OCI-M1 (cell line): Measurements from ENCODE around the gene GNAQ.
"Not testable (repeated sequence)": the region's sequence is repeated elsewhere in the genome, so short reads cannot be mapped to it uniquely, and the experiment has no call there.

ENCODE experiments used
- DNase-seq: peaks from one replicate; lab custom pipeline; 2025; lab: John Stamatoyannopoulos, UW

GNAQ gene

DNA sequence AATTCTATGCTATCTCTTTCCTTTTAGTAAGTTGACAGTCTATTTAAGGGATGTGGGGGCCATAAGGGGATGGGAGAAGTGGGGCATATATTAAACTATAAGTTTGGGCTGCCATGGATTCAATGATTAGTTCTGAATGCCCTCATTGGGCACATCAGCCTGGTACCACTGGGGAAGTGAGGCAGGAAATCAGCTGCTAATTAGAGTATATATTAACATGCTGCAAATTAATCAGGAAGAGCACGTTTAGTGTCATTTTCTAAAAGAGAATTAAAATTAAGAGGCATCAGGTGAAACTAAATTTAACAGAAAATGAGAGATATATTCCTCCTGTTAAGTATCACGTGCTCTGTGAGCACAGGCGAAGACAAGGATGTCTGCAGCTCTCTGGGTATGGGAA, 260.4 kb downstream of the GNAQ start:
- no peak for DNase-seq

DNA sequence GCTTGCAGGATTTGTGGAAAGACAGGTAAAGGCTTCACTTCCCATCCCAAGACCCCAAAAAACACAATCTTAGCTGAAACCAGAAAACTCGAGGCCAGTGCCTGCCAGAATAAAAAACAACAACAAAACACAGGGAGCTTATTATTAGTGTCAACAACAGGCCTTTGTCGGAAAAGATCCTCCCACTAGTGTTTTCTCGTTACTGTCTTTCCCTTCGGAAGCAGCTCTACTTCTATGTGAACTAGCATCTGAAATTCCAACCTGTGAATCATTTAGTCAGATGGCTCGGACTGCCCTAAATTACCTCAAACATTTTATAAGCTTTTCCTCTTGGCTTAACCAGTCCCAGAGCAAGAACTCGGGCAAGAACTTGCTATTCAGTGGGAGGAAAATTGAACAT, 261.3 kb downstream of the GNAQ start:
- DNase-seq, result no peak

GRCh38 chr9:77769246-77769645, 262.4 kb downstream of the GNAQ start:
- DNase-seq, result peak; percentile 66

GRCh38 chr9:77766587-77766986, 265.0 kb downstream of the GNAQ start:
- no peak for DNase-seq

DNA sequence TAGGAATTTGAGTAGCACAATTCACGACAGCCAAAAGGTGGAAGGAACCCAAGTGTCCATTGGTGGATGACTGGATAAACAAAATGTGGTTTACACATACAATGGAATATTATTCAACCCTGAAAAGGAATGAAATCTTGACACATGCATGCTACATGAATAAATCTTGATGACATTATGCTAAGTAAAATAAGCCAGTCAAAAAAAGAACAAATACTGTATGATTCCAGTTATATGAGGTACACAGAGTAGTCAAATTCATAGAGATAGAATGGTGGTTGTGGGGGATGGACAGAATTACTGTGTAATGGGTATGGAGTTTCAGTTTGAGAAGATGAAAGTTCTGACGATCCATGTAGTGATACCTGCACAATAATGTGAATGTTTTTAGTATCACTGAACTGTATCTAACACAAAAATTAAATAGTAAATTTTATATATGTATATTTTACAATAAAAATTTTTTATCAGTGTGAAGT, 265.8 kb downstream of the GNAQ start:
- no peak for DNase-seq

GRCh38 chr9:77764894-77765780, 266.5 kb downstream of the GNAQ start:
- peak; percentile 47 for DNase-seq

GRCh38 chr9:77763566-77763965, 268.0 kb downstream of the GNAQ start:
- no peak for DNase-seq

DNA sequence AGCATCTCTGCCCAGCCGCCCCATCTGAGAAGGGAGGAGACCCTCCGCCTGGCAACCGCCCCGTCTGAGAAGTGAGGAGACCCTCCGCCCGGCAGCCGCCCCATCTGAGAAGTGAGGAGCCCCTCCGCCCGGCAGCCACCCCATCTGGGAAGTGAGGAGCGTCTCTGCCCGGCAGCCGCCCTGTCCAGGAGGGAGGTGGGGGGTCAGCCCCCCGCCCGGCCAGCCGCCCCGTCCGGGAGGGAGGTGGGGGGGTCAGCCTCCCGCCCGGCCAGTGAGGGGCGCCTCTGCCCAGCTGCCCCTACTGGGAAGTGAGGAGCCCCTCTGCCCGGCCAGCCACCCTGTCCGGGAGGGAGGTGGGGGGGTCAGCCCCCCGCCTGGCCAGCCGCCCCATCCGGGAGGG, 270.7 kb downstream of the GNAQ start:
- not testable (repeated sequence) for DNase-seq

DNA sequence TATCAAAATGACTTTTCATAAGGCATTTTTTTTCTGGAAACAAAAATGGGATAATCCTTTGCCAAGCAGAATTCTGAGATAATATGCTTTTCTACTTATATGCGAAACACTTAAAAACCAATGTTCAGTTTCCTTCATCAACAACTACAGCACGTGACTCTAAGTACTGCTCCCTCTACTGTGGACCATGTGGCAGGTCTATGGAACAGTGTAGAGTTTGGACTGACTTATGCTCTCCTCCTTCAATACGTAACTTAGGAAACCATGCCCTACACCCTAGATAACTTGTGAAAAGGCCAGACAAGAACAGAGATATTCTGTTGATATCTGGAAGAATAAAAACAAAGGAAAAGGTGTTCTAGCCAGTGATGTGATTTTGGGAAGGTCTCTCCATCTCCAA, 272.2 kb downstream of the GNAQ start:
- no peak for DNase-seq

- peak; percentile 15 for DNase-seq
Measured at GRCh38 chr9:77756449-77756848, 275.2 kb downstream of the GNAQ start.

GRCh38 chr9:77753180-77753579, 278.4 kb downstream of the GNAQ start:
- peak; percentile 39 for DNase-seq

DNA sequence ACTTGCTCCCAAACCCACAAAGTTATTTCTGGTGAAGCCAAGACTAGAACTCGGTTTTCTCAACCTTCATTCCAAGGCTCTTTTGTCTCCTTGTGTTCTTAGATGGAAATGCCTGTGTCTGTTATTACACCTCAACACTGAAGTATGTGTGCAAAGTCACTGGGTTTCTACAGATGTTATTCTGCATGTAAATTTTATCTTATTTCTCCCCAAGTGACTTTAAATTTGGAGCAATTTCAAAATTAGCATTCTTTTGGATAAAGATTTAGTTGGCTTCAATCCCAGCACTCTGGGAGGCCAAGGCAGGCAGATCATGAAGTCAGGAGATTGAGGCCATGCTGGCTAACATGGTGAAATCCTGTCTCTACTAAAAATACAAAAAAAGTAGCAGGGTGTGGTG, 279.1 kb downstream of the GNAQ start:
- DNase-seq, result no peak

- DNase-seq, result peak; percentile 79
Measured at GRCh38 chr9:77751341-77752091, 280.1 kb downstream of the GNAQ start.

DNA sequence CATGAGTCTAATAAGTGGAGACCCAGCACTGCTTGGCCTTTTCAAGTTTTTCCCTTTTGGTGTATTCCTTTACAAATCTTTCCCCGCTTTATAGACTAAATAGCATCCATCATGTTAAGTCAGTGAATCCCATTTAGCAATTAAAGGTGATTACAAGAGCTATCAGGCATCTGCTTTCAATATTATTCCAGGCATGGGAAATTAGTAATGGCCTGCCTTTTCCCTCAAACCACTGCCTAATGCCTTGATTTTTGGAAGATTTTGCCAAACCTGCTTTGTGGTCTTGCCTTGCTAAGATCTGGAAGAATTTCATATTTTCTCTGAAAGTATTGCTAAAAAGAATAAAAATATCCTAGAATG, 280.6 kb downstream of the GNAQ start:
- no peak for DNase-seq

DNA sequence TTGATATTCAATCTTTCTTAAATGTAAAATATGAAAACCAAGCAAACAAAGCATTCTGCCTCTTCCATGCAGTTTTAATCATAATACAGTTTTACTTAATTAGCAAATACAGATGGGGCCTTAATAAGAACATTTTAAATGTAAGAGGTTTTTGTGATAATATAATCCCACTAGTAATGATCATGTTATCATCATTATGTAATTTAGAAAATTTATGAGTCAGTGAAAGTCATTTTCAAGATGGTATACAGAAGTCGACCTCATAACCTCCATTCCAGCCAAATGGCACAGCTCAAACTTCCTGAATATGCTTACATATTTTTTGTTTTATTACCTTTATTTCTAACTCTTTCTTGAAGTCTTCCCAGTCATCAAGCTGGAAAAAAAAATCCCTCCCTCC, 281.3 kb downstream of the GNAQ start:
- DNase-seq, result no peak

DNA sequence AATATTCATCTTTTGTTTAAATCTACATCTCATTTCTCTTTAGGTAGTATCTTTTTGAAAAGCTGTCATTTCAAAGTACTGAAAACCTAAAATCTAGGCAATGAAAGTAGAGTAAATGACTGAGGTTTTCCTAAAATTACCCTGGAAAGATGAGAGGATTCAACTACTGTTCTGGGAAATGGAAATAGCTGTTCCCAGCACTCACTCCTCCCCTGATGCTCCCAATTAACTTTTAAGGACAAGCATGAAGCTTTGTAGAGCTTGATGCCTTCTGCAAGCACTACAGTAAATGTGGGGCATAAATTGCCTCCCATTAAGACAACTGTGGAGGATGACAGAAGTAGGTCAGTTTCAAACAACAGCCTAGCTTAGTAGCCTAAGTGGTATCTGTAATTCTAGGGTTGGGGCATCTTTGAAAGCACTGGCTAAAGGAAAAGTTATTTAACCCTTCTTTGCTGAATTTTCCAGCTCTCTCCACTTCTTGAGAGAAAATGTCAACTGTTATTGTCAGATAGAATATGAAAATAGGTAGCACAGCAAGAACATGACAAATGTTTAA, 283.3 kb downstream of the GNAQ start:
- DNase-seq, result no peak

DNA sequence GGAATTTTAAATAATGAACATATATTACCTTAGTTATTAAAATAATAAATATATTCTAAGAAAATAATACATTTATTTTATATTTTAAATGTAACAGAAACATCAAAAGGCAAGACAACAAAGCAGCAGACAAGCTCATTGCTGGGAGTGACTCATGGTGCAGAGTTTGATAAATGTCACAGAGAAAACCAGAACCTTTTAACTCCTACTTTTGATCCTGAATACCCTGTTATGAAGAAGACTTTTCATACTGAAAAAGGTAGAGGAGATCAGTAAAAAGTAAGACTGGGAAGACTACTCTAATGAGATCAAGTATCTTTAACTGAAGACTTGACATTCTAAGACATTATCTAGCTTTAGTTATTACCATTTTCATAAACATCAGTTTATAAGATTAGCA, 284.4 kb downstream of the GNAQ start:
- DNase-seq, result peak; percentile 21

GRCh38 chr9:77744841-77745430, 286.7 kb downstream of the GNAQ start:
- no peak for DNase-seq

DNA sequence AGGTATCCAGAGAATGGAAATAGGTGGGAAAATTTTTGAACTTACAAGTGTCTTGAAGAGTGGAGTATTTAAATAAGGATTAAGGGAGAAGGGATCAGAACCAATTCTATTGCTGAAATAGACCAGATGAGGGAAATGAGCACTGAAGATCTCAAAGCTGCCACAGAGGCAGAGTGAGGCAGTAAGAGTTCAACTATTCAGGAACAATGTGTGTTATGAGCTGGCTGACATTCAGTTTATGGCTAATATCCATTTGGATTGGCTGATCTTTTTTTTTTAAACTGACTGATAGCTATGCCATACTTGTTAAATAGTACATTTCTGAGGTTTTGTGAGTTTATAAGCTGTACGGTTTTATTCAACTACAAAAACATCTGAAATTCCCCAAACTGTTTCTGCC, 288.2 kb downstream of the GNAQ start:
- no peak for DNase-seq

DNA sequence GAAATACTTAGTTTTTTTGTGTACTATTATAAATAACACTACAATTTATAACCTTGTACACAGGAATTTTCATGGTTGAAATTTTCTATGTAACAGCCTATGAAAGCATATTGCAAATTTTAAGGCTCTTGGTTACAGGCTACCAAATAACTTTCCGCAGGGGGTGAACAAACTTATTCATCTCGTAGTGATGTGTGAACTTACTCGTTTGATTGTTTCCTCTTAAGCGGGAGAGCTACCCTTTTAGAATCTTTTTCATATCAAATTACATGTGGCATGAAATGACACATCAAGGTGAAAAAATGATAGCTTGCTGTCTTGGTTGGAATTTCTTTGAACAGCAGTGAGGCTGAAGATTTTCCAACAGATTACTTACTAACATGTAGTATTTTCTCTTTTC, 292.7 kb downstream of the GNAQ start:
- no peak for DNase-seq

DNA sequence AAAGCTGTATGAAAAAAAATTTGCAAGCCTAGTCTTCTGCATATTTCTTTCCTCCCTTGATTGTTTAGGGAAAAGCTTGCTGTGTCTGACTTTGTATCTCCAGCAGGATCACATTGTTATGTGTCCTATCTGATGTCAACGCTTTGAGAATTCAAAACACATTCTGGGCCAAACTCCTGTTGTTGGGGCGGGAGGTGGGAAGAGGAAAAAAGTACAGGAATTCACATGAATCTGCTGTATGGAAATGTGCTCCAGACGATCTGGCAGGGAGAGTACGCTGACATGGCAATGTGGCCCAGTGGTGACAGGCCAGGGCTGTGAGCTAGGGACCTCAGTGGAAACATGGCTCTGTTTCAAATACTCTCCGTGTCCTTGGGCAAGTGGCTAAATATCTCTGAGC, 296.1 kb downstream of the GNAQ start:
- no peak for DNase-seq

DNA sequence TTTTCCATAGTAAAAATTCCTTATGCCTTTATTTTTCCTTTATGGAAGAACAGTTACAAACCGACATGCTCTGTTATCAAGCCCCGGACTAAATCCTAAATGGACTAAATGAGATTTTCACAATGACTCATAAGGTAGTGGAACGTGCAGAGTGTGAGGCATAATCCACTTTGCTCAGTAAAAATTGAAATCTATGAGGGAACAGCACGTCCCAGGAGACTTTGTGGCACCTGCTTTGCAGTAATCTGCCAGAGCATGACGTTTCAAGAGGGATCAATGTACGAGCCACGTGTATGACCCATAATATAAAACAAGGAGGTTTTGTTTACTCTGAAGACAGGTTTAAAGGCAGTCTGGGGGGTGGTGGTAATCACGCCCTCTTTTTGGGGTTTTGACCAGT, 299.7 kb downstream of the GNAQ start:
- DNase-seq, result no peak
